GM18502 (cell line): Measurements from ENCODE around the gene IHH.

Source experiments
- ATAC-seq: cut with Tn5 transposase; IDR thresholded peaks from one replicate; pipeline ENCODE4 v1.9.1; 2021; ENCODE audit warnings: mild to moderate bottlenecking; ENCODE audit not compliant: unreplicated experiment, poor library complexity

The IHH gene

DNA sequence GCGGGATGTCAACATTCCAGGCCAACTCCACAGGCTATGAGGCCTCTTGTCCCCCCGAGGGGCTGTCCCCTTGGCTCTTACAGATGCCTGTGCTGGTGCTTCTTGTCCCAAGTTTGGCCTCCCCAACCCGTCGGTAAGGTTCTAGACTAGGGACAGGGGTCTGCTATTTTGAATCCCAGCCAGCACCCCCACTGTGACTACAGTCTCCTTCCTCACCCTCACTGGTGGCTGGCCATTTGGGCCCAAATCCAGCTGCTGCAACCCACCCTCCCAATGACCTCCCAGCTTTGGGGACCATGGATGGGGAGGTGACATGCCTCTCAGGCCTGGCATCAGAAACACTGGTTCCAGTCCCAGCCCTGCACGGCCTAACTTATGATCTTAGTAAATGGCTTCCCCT is 38.1 kb downstream of the IHH start:
- no peak for ATAC-seq

DNA sequence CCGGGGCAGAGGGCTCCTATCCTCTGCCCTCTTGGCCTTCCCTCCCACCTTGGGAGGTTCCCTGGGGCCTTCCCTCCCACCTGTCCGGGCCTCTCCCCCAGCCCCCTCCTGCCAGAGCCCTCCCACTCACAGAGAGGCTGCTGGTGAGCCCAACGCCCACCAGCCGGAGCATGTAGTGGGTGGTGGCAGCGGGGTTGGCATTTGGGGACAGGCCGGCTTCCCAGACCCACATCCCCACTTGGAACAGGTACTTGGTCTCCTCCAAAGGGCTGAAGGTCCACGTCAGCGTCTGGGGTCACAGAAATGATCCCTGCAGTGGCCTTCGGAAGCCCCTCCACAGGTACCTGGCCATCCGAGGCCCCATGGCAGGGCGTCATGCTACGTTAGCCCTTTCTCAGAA is 38.7 kb downstream of the IHH start:
- no peak for ATAC-seq

DNA sequence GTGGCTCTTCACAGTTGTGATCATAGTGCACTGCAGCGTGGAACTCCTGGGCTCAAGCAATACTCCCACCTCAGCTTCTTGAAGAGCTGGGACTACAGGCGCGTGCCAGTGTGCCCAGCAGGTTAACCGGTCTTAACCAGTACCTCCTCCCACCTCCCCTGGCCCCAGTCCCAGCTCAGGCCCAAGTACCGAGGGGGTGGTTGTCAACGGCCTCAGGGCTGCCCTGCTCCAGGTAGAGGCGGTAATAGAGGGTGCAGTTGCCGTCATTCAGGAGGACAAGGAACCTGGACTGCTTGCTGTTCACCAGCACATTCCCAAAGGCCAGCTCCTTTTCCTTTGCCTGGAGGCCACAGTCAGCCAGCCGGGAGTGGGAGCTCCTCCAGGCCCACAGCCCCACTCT is 39.1 kb downstream of the IHH start:
- ATAC-seq: no peak

GRCh38 chr2:219020604-219021365 is 39.9 kb downstream of the IHH start:
- ATAC-seq: no peak

GRCh38 chr2:219019436-219019835 is 41.3 kb downstream of the IHH start:
- no peak for ATAC-seq

DNA sequence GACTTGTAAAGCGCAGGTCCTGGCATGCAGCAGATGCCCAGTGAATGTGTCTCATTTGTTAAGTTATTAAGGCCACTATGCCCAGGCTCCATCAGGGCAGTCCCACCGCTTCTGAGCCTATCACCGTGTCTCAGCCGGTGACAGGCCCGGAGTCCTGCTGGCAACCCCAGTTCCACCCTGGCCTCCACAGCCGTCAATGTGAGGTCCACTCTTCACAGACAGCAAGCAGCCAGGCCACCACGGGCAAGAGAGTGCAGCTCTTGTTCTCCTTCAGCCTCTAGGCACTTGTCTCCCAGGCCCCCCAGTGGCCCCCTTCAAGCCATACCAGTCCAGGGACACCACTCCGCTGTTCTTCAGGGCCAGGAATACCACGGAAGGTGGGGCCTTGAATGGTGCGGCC is 42.0 kb downstream of the IHH start:
- ATAC-seq: no peak

DNA sequence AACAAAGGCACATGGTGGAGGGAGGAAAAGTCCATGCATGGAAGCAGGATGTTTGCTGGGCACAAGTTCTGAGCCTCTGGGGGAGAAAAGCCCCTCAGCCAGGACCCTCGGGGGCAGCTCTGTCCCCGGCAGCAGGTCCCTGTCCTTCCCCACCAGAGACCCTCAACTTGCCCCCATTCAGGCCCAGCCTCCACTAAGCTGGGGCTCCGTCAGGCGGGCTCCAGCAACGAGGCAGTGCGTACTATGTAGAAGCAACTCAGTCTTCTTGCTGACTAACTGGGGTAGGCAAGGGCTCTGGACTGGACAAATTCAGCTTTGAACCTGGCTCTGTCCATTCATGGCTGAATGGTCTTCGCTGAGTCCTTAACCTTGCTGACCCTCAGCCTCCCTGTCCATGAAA is 42.4 kb downstream of the IHH start:
- no peak for ATAC-seq

DNA sequence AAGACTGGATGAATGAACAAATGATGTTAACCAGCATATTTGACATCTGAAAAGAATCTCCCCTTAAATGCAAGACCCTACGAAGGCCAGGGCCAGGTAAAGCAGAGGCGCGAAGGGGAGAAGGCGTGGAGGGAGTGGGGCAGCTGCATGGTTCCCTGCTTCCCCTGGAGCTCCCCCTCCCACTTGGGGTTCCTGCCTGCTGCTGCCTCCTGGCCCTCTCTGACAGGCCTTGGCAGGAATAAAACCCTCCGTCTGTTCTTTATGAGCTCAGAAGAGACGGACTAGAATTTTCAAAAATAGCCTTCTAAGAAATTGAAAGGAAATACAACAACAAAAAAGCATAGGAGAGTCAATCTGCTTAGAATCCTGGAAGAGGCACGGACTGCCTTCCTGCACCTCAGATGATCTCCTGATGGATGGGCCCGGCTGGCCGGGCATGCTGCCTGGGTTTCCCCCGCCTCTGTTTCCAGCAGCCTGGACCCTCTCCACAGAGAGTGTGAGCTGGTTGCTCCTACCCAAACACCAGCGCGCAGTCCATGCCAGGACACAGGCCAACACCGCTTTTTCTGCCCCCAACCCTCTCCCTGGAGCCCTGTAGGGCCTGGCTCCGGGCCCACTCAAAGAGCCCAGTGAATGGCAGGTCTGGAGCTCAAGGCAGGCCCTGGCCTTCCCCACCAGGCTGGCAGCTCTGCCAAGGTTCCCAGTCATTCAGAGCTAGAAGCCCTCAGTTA is 43.4 kb downstream of the IHH start:
- ATAC-seq: no peak

GRCh38 chr2:219016721-219017120 is 44.0 kb downstream of the IHH start:
- ATAC-seq: no peak

GRCh38 chr2:219010873-219011272 is 49.8 kb downstream of the IHH start:
- ATAC-seq: no peak

DNA sequence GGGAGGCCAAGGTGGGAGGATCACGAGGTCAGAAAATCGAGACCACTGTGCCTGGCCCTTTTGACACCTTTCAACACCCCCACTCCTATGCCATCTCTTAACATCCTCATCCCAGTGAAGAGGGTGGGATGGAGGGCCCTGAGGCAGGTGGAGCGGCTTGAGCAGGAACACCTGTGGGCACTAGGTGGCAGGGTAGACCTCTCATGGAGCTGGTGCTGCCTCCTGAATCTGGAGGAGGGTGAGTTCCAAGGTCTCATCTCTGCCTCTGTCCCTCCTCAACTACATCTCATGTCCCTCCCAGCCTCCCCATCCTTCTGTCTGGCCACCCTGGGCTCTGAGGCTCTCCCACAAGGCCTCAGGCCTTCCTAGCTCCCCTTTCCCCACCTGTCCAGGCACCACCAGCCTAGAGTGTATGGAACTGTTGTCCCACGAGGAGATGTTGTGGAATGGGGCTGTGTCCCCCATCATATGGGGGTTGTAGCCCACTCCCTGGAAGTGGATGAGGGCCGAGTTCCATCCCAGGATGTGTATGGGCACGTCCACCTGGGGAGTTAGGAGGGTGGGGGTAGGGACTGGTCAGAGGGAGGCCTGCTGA is 50.5 kb downstream of the IHH start:
- no peak for ATAC-seq

DNA sequence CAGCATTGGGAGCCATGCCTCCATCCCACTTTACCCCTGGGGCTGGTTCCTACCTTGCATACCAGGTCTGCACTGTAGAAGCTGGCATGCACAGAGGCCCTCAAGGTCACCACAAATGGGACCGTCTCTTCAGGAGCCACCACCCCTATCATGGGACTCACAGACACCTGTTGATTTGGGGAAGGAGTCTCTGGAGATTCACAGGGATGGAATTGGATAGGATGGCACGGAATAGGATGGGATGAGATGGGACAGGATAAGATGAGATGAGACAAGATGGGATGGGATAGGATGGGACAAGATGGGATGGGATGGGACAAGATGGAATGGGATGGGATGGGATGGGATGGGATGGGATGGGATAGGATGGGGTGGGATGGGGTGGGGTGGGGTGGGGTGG is 51.4 kb downstream of the IHH start:
- no peak for ATAC-seq
